B cell (primary cell): ENCODE data around the gene TBCCD1.

Experiments
- CTCF ChIP-seq: fragments of 200-600 bp; IDR thresholded peaks from one replicate; pipeline ENCODE4 v1.8.0; 2022; ENCODE audit warnings: antibody characterized with exemption, mild to moderate bottlenecking
- EZH2 ChIP-seq: IDR thresholded peaks from 2 replicates; pipeline ENCODE4 v1.6.1; 2012; ENCODE audit warnings: borderline replicate concordance, low read depth, mild to moderate bottlenecking, moderate library complexity, low read length; ENCODE audit not compliant: insufficient read depth, poor library complexity, severe bottlenecking

GRCh38 chr3:186614597-186615483 lies 47.7 kb upstream of the TBCCD1 start:
- TF ChIP-seq CTCF (peak; percentile 99), EZH2 (no peak)
